NCI-H82 (cell line): Measurements from ENCODE around the gene MMP21.

ENCODE experiments used
- DNase-seq: peaks from one replicate; lab custom pipeline; 2025; lab: John Stamatoyannopoulos, UW

MMP21 gene, protein sequence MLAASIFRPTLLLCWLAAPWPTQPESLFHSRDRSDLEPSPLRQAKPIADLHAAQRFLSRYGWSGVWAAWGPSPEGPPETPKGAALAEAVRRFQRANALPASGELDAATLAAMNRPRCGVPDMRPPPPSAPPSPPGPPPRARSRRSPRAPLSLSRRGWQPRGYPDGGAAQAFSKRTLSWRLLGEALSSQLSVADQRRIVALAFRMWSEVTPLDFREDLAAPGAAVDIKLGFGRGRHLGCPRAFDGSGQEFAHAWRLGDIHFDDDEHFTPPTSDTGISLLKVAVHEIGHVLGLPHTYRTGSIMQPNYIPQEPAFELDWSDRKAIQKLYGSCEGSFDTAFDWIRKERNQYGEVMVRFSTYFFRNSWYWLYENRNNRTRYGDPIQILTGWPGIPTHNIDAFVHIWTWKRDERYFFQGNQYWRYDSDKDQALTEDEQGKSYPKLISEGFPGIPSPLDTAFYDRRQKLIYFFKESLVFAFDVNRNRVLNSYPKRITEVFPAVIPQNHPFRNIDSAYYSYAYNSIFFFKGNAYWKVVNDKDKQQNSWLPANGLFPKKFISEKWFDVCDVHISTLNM

GRCh38 chr10:125775491-125776106 lies at the start of gene MMP21:
TSS of gene MMP21 (minus strand) at chr10:125775821. CDS start at chr10:125775821, 0 bp downstream.
- no peak for DNase-seq

- DNase-seq = peak; percentile 22
Measured at GRCh38 chr10:125824736-125825135, 49.1 kb upstream of the MMP21 start.

DNA sequence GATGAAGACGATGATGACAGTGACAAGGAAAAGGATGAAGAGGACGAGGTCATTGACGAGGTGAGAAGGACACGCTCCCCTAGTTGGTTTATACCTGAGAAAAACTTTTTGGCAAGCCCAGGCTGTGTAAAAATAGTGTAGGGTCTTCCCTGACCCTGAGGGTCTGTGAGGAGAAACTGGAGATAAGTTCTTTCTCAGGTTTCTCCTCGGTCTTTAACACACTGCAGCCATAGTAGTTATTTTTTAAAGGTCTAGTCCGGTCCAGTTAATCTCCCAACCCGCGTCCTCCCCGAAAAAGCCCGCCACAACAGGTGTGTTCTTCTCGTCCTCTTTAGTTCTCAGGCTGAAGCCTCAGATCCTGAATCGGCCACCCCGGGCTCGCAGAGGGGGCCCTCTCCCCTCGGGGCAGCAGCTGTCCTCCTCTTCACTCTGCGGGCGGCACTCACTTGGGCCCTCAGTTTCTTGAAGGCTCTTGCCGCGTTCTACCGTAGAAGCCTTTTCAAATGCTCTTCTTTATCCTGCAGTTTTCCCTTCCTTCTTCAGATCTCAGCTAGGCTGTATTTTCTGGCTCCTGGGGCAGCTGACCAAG lies 48.1 kb upstream of the MMP21 start:
- peak; percentile 38 for DNase-seq

- peak; percentile 93 for DNase-seq
Measured at GRCh38 chr10:125822878-125823662, 47.4 kb upstream of the MMP21 start, which contains the start of the genes BCCIP and UROS. TSS of gene BCCIP (plus strand) at chr10:125823546. CDS start at chr10:125823558, 12 bp downstream. TSS of gene UROS (minus strand) at chr10:125823258. CDS start at chr10:125816499, 6,759 bp downstream.

DNA sequence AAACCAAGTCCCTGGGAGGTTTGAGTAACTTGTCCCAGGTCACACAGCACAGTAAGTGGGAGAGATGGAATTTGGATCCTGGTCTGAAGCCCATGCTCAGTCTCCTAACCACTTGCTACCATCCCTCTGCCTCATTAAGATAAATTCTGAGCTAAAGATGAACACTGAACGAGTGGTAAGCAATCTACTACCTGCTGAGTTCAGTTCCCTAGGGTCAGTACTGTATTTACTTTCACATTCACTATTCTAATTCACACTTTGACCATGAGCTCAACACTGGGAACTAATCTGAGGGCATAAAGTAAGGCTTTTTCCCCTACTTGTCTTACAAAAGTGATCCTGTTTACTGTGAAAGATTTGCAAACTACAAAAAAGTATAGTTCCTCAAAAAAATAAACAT lies 45.1 kb upstream of the MMP21 start:
- no peak for DNase-seq

DNA sequence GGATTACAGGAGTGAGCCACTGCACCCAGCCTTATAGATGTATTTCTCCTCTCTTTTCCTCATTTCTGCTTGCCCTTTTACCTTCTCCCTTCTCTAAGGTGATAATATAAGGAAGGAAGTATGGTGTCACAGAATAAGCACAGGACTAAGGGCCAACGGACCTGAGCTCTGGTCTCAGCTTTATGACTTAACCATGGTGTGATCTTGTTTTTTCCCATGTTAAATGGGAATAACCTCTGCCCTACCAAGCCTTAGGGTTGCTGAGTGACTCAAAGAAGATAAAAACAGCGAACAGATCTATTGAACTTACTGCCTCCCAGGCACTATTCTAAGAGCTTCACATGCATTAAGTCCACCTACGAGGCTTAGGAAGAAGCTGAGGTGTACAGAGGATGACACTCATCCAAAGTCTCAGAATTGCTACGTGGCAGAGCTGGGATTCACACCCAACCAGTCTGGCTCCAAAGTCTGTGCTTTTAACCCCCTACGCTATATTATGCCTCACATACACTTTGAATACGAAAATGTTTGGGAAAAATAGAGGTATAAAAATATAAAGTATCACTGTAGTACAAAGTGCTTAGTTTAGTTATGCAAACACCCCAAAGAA lies 41.8 kb upstream of the MMP21 start:
- DNase-seq = no peak

DNA sequence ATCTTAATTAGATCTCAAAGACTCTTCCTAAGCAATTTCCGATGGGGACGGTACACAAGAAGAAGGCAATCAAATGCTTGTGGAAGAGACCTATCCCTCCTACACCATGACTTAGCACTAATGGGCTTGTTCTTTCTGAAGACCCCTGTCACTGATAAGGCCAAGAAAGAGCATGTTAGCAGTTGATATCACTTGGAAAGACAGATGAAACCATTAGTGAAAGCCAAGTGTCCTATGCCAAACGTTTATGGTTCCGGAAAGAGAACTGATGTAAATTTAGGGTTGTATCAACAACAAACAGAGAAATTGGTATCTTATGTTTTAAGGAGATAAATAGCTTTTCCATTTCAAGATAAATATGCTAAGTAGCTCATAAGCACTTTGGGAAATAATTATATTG lies 40.9 kb upstream of the MMP21 start:
- no peak for DNase-seq

DNA sequence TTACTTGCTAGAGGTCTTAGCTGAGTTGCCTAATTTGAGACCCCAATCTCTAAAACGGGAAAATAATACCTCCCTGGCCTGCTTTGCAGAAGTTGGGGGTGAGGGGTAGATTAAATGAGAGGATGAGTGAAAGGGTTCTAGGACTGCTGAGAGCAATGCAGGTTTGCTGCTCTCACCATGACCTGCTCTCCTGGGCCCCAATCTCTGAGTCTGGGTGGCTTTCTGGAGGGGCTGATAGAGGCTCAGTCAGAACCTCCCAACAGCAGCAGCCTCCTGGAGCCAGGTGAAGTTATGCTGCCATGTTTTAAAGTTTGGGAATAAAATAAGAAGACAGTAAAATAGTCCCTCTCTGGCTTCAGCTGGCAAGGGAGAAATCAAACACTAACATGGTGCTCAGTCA lies 40.1 kb upstream of the MMP21 start:
- no peak for DNase-seq

DNA sequence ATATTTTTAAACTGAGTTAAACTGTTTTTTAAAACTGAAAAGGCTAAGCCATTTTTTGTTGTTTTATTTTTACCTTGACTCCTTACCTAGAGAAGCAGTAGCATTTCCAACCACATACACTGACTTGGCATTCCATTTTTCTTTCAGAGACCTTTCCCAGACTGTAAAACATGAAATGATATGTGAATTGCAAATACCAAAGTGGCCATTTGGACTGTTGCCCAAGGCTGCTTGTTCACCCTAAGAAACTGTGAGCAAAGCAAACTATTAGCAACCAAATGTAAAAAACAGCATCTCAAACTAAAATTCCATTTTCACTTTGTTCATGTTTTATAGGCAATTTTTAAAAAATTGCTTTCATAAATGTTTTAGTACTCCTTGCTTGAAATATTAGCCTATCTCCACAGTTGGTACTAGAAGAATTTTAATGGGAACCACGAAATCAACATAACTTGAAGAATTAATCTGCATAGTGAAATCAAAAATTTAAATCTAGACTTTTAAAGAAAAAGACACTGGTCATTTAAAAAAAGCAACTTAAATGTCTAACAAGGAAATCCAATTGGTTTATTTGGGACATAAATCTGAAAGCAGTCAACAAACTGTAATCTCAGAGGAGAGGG lies 36.6 kb upstream of the MMP21 start:
- DNase-seq = no peak

- peak; percentile 92 for DNase-seq
Measured at GRCh38 chr10:125811251-125811650, 35.6 kb upstream of the MMP21 start.

- no peak for DNase-seq
Measured at GRCh38 chr10:125808047-125808446, 32.4 kb upstream of the MMP21 start.

- no peak for DNase-seq
Measured at GRCh38 chr10:125802739-125803138, 27.1 kb upstream of the MMP21 start.

GRCh38 chr10:125802131-125802530 lies 26.5 kb upstream of the MMP21 start:
- DNase-seq = no peak

DNA sequence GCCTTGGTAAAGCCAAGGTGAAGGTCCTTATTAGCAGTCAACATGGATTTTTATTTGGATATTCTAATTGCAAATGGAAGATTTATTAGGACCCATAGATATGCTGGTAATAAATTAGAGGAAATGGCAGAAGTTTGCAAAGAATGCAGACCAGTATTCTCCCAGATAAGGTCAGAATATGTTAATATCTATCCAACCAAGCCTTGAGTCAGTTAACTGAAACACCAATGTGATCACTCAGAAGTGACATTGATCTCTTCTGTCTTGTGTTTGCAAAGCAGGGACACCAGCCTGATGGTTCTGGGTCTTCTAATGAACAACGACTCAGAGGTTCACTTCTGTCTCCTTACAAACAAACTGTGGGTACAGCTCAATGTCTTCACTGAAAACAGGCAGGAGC lies 26.0 kb upstream of the MMP21 start:
- DNase-seq = no peak

DNA sequence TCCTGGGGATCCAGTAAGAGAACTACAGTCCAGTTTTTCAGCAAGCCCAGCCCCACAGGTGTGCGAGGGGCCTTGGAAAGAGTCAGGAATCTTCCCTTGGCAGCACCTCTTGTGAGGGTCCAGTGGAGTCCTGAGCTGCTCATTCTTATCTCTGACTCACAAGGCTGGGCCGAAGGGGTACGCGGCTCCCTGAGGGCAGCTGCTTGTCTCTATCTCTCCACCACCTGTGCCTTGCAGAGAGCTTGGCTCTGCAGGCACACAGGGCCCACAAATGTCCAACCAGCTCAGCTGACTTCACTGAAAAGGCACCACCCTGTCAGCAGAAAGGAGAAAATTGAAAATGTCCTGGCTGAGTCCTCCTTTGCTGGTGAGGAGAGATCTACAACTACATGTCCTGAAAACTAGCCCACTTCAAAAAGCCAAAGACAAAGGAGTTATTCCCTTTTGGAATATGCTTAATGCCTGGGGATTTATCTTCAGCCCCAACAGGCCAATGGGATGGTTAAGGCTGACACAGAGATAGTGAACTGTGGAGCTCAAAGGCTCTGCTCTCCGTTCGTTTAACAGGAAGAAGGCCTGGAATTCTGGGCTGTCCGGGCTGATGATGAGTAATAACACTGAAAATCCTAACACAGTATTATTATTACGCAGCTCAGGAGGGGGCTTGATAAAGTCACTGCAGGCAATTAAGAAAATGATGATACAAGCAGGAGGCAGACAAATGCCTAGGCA lies 24.0 kb upstream of the MMP21 start:
- DNase-seq = no peak

- no peak for DNase-seq
Measured at GRCh38 chr10:125797994-125798662, 22.5 kb upstream of the MMP21 start.

- no peak for DNase-seq
Measured at GRCh38 chr10:125797424-125797823, 21.8 kb upstream of the MMP21 start.

DNA sequence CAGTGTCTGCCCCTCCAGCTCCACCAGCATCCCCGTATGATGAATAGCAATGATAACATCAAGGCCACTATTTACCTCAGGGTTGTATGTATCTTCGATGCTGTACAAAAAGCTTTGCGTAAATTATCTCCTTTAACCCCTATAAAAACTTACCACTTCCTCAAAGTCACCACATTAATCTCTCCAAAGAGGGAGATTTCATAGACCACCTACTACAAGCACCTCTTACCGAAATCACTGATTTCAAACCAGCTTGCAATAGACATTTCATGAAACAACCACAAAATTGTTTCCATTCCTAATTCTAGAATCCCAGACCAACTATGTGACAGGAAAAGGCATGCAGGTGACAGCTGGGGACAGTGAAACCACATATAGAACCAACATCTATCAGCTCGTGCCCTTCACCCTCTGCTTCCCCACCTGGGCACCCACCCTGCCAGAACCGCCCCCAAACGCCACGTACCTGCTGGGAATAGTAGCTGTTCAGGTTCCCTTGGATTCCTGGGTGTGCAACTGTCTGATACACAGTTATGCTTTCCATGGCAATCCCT lies 20.1 kb upstream of the MMP21 start:
- DNase-seq = no peak

DNA sequence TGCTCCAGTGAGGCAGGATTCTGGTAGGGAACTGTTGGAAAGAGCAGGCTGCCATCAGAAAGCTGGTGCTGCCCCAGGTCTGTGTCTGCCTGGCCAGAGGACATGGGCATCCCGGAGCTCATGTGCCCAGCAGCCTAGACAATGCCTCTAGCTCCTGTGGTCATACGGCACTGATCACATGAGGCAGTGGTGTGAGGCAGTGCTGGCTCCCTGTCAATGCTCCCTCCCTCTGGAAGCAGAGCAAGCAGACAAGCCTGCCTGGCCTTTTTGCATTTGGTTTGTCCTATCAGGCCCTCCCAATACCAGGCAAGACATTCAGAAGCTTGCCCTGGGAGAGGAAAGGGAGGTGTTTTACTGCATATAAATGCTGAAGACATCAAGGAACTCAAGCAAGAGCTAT lies 19.5 kb upstream of the MMP21 start:
- no peak for DNase-seq
